NB4 (cell line): Measurements from ENCODE around the gene KCNA3.

Experiments used
- DNase-seq: peaks from one replicate; pipeline ENCODE4 v3.0.0; 2010; ENCODE audit warnings: low read depth
- H3K4me3 ChIP-seq: one replicate; pipeline ENCODE4 v1.5.1; 2011; ENCODE audit warnings: mild to moderate bottlenecking, low read depth, low read length, moderate library complexity
- MYC ChIP-seq: IDR thresholded peaks from 2 replicates; pipeline ENCODE4 v1.6.1; 2011; ENCODE audit warnings: low read depth, low read length
- POLR2A ChIP-seq: IDR thresholded peaks from 2 replicates; pipeline ENCODE4 v1.6.1; 2011; ENCODE audit warnings: mild to moderate bottlenecking; ENCODE audit not compliant: insufficient read length; ENCODE audit errors: extremely low read depth
- TF ChIP-seq, protein P1 (sequence below): IDR thresholded peaks from one replicate; pipeline ENCODE4 v1.5.1; 2012; ENCODE audit warnings: low read depth, low read length
- TF ChIP-seq, protein P2 (sequence below): IDR thresholded peaks from 2 replicates; pipeline ENCODE4 v1.6.1; 2011; ENCODE audit warnings: low read depth, low read length

KCNA3 gene

DNA sequence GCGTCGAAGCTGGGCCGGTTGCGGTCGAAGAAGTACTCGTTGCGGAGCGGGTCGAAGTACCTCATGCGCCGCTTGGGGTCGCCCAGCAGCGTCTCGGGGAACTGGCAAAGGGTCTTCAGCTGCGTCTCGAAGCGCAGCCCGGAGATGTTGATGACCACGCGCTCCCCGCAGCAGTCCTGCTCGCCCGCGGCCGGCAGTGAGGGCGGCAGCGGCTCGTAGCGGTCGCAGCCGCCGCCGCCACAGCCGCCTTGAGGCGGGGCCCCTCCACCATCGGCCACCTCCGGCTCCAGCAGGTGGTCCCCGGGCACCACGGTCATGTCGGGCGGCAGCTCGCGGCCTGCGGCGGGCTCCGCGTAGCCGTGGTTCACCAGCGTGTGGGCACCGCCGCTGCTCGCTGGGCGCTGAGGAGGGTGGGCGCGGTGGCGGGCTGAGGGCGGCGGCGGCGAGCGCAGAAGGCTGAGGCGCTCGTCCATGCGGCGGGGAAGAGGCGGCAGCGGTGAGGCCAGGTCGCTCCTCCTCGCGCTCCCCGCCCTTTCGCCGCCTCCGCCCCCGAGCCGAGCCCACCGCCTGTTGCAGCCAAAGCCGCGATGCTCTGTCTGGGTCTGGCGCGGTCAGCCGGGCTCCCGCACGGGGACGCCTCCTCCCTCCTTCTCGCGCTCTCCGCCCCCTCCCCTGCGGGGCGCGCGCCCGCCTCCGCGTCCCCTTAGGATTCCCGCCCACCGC lies at the start of gene KCNA3:
KCNA3 (minus strand) TSS at position 604 of the 723 bp plus-strand sequence; CDS start at position 473, 131 bp downstream.
- TF ChIP-seq POLR2A (no peak), MYC (no peak)
- TF ChIP-seq, protein P1, sequence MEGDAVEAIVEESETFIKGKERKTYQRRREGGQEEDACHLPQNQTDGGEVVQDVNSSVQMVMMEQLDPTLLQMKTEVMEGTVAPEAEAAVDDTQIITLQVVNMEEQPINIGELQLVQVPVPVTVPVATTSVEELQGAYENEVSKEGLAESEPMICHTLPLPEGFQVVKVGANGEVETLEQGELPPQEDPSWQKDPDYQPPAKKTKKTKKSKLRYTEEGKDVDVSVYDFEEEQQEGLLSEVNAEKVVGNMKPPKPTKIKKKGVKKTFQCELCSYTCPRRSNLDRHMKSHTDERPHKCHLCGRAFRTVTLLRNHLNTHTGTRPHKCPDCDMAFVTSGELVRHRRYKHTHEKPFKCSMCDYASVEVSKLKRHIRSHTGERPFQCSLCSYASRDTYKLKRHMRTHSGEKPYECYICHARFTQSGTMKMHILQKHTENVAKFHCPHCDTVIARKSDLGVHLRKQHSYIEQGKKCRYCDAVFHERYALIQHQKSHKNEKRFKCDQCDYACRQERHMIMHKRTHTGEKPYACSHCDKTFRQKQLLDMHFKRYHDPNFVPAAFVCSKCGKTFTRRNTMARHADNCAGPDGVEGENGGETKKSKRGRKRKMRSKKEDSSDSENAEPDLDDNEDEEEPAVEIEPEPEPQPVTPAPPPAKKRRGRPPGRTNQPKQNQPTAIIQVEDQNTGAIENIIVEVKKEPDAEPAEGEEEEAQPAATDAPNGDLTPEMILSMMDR: no peak
- TF ChIP-seq, protein P2, sequence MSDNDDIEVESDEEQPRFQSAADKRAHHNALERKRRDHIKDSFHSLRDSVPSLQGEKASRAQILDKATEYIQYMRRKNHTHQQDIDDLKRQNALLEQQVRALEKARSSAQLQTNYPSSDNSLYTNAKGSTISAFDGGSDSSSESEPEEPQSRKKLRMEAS: no peak
- no peak for DNase-seq
- H3K4me3 ChIP-seq: no peak within 1 kb of the TSS

DNA sequence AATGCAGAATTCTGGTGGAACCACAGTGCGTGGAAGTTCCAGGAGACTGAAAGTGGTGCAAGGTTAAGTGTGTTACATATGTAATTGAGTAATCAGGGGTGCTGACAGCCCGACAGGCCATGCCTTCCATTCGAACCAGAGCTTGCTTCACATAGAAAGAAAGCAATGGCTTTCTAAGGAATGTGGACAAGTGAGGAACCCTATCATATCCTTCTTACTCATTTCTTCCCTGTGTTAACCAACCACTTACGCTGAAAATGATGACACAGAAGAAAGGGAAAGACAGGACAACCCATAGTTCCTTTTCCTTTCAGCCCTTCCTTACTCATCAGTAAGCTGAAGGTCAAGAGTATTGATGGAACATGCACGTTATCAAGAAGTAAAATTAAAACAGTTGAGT lies 48.1 kb upstream of the KCNA3 start:
- TF ChIP-seq, protein P2: no peak
- no peak for TF ChIP-seq MYC
- TF ChIP-seq POLR2A: no peak
- TF ChIP-seq, protein P1: no peak
- no peak overlapping the region for H3K4me3 ChIP-seq
- DNase-seq: no peak

DNA sequence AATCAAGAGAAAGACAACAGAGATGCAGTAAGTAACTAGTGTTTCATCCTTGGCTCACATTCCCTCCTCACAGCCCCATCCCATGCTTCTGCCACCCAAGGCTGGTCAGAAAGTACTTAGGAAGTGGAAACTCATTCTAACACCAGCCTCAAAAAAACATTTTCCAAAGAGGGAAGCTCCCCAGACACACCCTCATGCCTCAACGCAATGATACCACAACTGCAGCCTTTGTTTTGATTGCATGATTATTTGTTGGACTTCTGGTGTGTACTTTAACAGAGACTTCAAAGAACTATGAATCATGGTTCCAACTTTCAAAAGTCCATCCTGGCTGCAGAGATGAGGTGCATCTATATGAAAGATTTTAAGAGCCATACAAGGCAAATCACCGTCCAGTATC lies 45.2 kb upstream of the KCNA3 start:
- H3K4me3 ChIP-seq: no peak overlapping the region
- TF ChIP-seq, protein P2: no peak
- TF ChIP-seq POLR2A (no peak), MYC (no peak)
- TF ChIP-seq, protein P1: no peak
- DNase-seq: no peak

DNA sequence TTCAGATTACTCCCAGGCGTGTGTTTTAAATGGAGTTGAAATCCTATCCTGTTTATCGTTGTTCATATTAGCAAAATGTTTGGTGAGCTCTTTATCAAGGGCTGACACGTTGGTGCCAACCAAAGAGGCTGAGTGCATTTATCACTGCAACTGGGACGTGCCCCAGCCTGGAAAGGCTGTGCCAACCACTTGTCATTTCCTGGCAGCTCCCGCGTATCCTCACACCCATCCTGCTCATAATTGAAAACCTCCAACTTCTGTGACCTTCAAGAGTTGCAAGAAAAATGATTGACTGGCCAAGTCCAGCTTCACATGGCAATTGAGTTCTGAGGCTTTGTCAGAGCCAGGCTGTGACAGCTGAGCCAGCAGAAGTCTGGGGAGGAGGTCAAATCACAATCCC lies 43.7 kb upstream of the KCNA3 start:
- no peak overlapping the region for H3K4me3 ChIP-seq
- TF ChIP-seq MYC (no peak), POLR2A (no peak)
- TF ChIP-seq, protein P2: no peak
- TF ChIP-seq, protein P1: no peak
- no peak for DNase-seq

DNA sequence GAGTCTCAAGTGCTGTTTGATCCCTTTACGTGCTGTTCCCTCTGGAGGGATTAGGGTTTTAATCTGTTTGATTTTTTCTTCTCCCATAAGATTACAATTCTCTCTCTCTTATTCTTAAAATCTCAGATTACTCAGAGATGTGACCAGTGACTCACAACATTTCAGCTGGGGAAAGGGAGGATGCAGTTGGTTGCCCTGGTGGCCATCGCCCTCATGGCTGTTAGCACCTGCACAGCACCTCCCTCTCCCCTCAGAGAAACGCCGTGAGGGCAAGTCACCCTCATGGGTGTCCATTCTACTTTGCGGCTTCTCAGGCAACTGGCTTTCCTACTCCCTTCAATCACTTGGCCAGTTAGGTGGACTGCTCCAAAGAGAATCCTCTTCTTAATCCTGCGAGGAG lies 42.4 kb upstream of the KCNA3 start:
- TF ChIP-seq, protein P2: no peak
- no peak for TF ChIP-seq POLR2A
- TF ChIP-seq MYC: no peak
- TF ChIP-seq, protein P1: no peak
- no peak overlapping the region for H3K4me3 ChIP-seq
- DNase-seq: no peak
